AG04449 (cell line): ENCODE data around the gene CHSY3.

Experiments used
- CTCF ChIA-PET: fragments of 350-600 bp; formaldehyde crosslinking; extraction: SDS; loops from one replicate; lab custom pipeline; 2021; ENCODE audit warnings: antibody characterized with exemption; lab: Yijun Ruan, JAX
- POLR2A ChIA-PET: fragments of 400-600, 350-600 bp; formaldehyde crosslinking; extraction: SDS; loops from one replicate; lab custom pipeline; 2020; ENCODE audit warnings: antibody characterized with exemption, inconsistent platforms; lab: Yijun Ruan, JAX
- DNase-seq: peaks from one replicate; pipeline ENCODE4 v3.0.0-alpha.2; 2010; ENCODE audit warnings: low read depth, low spot score
- H3K4me3 ChIP-seq: 2 replicates; pipeline ENCODE4 v1.5.1; 2011; ENCODE audit warnings: low read depth, mild to moderate bottlenecking, control low read depth, low read length
- TF ChIP-seq, protein P1 (sequence below): IDR thresholded peaks from one replicate; pipeline ENCODE4 v1.5.1; 2011; ENCODE audit warnings: mild to moderate bottlenecking, moderate library complexity, low read length, control low read depth, inconsistent platforms; ENCODE audit not compliant: insufficient read depth; ENCODE audit errors: missing control alignments

The CHSY3 gene

DNA sequence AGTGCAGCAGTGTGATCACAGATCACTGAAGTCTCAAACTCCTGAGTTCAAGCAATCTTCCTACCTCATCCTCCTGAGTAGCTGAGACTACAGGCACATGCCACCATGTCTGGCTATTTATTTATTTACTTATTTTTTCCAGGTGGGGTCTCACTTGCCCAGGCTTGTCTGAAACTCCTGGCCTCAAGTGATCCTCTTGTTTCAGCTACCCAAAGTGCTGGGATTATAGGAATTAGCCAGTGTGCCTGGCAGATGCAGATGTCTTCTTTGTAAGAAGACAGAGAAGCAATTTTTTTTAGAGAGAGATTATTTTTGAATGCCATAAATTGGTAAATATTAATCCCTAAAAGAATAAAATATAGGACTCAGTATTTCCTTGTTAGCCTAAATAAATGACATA lies 54.3 kb downstream of the CHSY3 start:
- no peak for DNase-seq
- TF ChIP-seq, protein P1, sequence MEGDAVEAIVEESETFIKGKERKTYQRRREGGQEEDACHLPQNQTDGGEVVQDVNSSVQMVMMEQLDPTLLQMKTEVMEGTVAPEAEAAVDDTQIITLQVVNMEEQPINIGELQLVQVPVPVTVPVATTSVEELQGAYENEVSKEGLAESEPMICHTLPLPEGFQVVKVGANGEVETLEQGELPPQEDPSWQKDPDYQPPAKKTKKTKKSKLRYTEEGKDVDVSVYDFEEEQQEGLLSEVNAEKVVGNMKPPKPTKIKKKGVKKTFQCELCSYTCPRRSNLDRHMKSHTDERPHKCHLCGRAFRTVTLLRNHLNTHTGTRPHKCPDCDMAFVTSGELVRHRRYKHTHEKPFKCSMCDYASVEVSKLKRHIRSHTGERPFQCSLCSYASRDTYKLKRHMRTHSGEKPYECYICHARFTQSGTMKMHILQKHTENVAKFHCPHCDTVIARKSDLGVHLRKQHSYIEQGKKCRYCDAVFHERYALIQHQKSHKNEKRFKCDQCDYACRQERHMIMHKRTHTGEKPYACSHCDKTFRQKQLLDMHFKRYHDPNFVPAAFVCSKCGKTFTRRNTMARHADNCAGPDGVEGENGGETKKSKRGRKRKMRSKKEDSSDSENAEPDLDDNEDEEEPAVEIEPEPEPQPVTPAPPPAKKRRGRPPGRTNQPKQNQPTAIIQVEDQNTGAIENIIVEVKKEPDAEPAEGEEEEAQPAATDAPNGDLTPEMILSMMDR, result no peak
- no peak overlapping the region for H3K4me3 ChIP-seq
- ChIA-PET CTCF (no interaction called here), POLR2A (no interaction called here)

DNA sequence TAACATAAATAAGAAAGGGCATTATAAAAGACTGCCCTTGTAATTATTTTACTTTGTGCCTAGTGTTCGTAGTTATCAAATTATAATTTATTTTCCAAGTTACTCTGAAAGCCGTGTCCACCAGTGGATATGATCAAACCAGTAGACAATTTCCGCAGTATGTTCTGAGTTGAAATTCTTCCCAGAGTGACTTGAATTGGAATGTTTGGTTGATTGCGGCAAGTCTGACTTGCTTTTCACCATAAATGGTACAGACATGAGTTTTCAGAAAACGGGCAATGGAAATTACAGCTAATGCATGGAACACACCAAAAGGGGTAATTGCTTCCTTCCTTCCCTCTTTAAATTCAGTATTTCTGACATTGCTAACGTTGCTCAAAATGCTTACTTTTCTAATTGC lies 56.6 kb downstream of the CHSY3 start:
- no peak overlapping the region for H3K4me3 ChIP-seq
- ChIA-PET CTCF (interaction anchor here (0.6 kb wide), 1 partner anchor 1093 kb away, joined by 3 read pairs; no protein-coding TSS in a partner anchor), POLR2A (no interaction called here)
- DNase-seq, result no peak
- TF ChIP-seq, protein P1, result no peak

DNA sequence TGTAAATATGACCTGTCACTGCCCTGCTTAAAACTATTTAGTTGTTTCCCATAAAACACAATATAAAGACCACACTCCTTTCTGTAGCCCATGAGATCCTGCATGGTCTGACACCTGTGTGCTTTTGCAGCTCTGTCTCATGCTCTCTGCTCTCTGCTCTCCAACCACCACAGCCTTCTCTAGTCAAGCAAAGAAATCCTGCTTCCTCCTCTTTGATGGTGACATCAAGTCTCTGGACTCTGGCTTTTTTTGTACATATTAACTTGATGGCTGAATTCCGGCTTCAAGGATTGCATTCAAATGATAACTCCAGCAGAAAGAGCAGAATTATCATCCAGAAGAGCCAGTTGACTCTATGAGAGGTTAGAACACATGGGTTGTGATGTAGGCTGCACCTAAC lies 58.2 kb downstream of the CHSY3 start:
- TF ChIP-seq, protein P1, result no peak
- ChIA-PET POLR2A (no interaction called here), CTCF (no interaction called here)
- H3K4me3 ChIP-seq, result no peak overlapping the region
- no peak for DNase-seq

DNA sequence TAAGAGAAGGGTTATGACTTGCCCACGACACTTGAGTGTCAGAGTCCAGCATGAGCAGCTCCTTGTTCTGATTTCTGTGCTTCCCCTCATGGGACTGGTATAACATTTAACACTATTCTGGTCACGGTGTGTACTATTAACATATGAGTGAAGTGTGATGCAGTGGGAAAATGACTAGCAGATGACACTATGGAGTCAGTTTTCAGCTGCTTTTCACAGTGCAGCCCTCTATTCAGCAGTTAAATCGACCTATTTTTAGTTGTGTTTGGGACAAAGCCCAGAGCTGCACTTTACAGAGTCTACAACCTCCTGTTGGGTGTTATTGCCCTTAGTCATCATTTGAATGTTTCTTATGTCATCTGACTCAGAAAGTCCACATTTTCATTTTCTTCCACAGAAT lies 59.1 kb downstream of the CHSY3 start:
- DNase-seq, result peak; percentile 88
- peak overlapping the region; percentile 28 for H3K4me3 ChIP-seq
- TF ChIP-seq, protein P1, result no peak
- ChIA-PET CTCF (no interaction called here), POLR2A (no interaction called here)

DNA sequence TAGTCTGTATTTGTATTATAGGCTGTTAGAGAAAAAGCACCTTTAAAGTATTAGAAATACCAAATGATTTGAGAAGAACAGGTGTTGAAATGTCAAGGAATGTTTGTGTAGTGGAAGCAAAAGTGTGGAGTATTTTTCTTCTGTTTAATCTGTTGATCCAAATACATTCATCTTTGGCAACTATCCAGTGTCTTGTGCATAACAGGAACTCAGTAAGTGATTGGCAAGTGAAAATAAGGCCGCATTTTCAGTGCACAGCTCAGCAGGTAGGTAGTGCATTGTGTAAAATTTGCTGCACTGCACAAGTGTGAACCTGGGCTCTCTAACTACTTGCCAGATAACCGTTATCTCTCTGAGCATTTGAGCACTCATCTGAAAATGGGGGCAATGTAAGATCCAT lies 61.8 kb downstream of the CHSY3 start:
- DNase-seq, result no peak
- TF ChIP-seq, protein P1, result no peak
- CTCF ChIA-PET, result interaction anchor here (0.7 kb wide), 1 partner anchor 1041 kb away, joined by 3 read pairs; no protein-coding TSS in a partner anchor
- POLR2A ChIA-PET, result no interaction called here
- H3K4me3 ChIP-seq, result no peak overlapping the region

DNA sequence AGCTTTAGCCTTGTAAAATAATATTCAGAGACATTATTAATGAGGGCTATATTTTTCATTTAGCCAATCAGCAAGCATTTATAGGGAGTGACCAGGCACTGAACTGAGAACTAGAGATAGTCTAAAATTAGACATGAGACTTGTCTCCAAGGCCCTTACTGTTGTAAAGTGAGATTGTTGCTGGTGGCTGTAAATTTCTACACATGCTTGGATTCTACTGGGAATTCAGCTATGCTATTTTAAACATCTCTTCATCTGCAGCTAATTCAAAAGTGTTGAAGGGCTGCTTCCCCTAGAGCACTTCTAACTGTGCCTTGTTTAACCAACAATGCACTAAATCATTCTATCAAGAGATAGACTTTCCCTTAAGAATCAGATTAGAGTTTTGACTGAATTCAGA lies 67.4 kb downstream of the CHSY3 start:
- TF ChIP-seq, protein P1, result no peak
- peak; percentile 57 for DNase-seq
- CTCF ChIA-PET, result no interaction called here
- H3K4me3 ChIP-seq, result no peak overlapping the region
- POLR2A ChIA-PET, result no interaction called here
